Stimulated activated CD4-positive, alpha-beta T cell treated with anti-CD3 and anti-CD28 coated beads, Interleukin-4, amount 100 ng/mL, for 4 hours (primary cell): ENCODE data around the gene GPHN.
"Not testable (repeated sequence)": the region's sequence is repeated elsewhere in the genome, so short reads cannot be mapped to it uniquely, and the experiment has no call there.

ENCODE experiments used
- DNase-seq, 2 experiments: peaks; one replicate each; pipeline ENCODE4 v3.0.0-alpha.2; 2020

The GPHN gene

DNA sequence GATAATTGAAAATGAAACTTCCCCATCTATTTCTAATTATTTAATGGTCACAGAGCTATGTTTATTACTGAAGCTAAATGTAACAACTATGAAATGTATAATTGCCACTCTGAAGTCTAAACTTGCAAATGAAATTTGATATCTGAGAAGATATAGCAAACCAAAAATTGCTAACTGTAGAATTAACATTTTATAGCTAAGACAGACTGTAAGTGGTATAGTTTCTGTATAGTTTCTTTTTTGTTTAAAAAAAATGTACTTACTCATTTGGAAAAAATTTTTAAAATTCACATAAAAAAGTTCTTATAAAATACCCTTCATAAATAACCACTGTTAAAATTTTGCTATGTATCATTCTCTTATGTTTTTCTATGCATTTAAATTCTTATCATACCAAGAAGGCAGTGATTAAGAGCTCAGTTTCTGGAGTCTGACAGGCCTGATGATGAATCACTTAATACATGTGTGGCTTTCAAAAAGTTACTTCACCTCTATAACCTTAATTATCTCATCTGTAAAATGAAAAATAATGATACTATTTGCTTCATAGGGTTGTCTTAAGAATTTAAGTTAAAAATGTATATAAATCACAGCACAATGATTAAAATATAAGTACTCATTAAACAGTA lies 466.6 kb downstream of the GPHN start:
- DNase-seq: no peak

DNA sequence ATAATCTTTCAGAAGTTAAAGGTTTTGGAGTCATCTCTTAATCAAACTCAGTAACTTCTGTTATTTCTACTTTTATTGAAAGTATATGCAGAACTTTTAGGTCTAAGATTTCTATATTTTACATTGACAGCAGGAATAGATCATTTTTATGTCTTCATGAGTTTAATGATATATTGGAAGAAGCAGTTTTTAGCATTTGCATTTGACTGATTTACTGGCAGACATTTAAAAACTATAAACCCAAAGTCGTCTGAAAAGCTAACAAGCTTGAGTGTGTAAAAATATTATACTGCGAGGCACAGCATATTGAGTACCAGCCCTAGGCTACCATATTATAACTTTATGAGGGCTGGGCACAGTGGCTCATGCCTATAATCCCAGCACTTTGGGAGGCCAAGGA lies 467.3 kb downstream of the GPHN start:
- DNase-seq: no peak

DNA sequence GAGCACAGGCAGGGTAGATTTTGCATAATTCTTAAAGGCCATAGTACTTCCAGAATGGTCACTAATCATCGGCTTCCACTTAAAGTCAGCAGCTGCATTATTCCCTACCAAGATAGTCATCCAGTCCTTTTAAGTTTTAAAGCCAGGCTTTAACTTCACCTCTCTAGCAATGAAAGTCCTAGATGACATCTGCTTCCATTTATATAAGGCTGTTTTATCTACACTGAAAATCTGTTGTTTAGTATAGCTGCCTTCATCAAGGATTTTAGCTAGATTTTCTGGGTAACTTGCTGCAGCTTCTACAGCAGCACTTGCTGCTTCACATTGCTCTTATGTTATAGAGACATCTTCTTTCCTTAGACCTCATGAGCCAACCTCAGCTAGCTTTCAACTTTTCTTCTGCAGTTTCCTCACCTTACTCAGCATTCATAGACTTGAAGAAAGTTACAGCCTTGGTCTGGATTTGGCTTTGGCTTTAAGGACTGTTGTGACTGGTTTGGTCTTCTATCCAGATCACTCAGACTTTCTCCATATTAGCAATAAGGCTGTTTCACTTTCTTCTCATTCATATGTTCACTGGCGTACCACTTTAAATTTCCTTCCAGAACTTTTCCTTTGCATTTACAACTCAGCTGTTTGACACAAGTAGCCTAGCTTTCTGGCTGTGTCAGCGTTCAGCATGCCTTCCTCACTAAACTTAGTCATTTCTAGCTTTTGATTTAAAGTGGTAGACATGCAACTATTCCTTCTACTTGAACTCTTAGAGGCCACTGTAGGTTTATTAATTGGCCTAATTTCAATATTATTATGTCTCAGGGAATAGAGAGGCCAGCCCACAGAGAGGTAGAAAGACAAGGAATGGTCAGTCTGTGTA lies 471.4 kb downstream of the GPHN start:
- no peak for DNase-seq

DNA sequence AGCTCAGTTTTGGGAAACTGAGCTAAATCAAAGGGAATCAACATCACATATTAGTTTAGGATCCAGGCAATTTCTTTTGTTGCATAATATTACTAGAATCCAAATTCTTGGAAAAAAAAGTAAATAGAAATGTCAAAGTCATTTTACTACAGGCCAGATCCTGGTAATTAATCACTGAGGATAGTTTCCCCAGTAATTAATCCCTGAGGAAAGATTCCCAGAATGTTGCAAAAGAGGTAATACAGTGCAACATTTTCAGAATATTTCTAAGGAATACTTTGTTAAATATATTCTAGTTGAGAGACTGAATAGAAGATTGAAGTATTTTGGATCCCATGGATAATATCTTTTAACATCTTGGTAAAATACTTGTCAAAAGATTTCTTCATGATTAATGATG lies 474.3 kb downstream of the GPHN start:
- no peak for DNase-seq

DNA sequence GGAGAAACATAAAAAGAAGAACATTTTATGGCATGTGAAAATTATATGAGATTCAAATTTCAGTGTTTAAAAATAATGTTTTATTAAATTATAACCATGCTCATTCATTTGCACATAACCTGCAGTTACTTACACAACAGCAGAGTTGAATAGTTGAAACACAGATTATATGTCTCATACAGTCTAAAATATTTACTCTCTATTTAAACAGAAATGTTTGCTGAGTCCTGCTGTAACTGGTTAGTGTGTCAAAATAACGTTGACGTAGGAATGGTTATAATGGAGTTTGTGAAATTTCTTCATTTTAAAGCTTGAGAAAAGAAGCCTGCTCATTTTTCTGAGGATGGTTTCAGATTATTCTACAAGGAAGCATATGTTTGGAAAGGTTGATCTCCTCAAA lies 484.8 kb downstream of the GPHN start:
- no peak for DNase-seq

DNA sequence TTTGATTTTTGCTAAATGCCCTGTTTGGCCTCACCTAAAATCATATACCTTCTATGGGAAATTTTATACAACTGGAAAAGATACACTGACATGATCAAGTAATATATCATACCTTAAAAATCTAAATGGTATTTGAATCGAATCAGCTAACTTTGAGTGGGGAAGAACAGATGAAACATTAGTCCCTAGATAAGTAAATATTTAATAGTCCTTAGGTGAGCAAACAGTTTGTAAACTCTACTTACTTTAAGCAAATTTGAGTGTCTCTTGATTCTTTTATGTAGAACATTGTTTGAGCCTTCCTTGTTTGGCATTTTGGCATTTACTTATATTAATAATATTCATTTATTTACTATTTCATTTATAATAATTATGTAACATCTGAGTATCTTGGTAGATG lies 485.6 kb downstream of the GPHN start:
- no peak for DNase-seq

DNA sequence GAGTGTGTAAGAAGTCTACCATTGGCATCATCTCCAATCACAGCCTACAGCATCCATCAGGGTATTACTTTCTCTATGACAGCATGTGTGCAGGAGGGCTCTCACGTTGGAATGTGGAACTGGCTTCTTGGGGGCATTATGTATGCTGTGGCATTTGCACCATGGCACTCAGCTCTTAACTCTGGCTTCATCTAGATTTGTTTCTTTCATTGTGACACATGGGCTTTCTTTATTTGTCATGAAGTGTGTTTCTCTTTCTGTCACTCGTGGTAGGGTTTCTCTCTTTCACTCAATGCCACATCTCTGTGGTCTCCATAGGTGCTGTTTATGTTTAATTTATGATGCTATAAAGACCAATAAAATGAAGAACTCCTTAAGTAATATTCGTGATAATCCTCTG lies 490.1 kb downstream of the GPHN start:
- no peak for DNase-seq

DNA sequence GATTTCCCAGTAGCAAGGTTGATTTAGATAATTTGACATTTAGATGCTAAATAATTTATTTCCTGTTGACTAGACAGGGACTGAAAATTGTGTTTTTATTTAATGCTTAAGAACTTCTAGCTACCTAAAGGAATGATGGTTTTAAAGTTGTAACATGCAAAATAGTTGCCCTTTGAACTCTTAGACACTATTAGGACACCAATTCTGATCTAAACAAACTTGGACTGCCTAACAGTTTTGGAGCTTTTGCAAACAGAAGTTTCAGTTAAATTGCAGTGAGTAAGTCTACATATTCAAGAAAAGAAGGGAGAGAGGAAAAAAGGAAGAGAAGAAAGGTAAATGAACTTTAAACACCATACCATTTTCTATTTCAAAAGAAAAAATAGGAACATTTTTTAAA lies 492.0 kb downstream of the GPHN start:
- no peak for DNase-seq

DNA sequence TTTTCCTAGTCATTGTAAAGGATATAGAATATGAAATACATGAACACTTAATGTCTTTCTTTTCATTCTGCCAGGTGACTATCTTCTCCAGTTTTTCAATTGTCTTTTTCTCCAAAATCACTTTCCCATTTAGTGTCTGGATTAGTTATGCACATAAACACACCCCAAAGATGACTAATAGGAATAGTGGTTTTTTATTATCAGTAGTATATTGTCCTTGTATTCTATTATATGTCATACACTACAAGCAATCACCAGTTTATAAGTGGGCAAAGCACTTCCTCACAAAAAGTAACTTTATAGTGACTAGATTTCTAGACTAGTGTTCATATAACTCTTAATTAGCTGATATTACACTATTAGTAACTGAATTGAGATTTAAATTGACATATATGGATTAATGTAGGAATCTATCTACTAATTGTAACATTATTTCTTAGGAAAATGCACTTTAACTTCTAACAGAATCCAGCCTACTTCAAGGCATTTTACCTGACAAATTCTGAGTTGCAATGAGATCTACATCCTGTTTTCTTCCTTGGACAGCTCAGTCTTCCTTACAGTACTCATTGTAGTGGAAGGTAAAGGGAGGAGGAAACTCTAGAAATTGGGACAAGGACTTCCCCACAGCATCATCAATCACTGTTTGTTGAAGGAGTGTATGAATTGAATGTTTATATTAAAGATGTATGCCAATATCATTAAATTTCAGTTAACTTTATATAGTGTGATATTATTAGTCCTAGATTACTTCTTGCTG lies 495.2 kb downstream of the GPHN start:
- no peak for DNase-seq

DNA sequence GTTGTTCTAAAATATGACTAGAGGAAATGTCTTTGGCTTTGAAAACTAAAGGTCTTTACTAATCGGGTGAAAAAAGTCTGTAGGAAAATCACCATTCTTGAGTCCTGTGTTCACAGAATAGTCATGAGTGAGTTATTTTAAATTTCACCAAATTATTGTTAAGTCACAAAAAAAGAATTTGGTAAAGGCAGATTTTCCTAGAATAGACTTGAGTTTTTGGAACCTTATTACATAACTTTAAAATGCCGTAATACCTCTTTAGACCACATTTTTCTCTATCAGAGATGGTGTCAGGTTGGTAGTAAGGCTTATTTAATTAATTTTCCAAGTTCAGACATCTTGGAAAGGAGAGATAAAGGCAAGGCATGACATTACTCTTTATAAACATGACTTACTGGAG lies 496.6 kb downstream of the GPHN start:
- no peak for DNase-seq

DNA sequence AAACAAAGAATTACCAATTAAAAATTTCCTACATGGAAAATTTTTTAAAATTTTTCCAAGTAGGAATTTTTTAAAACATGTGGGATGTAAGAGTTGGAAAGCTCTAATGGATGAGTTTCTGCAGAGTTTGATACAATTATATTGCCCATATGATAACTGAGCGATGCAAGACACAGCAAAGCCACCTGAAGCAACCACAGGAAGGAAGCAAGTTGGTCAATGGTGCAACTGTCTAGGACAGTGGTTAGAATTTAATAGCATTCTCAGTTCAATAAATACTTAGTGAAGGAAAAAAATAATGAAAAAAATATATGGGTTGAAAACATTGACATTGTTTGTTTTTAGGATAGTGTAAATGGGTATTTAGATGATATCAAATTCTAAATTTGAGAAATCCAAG lies 502.7 kb downstream of the GPHN start:
- DNase-seq: no peak

DNA sequence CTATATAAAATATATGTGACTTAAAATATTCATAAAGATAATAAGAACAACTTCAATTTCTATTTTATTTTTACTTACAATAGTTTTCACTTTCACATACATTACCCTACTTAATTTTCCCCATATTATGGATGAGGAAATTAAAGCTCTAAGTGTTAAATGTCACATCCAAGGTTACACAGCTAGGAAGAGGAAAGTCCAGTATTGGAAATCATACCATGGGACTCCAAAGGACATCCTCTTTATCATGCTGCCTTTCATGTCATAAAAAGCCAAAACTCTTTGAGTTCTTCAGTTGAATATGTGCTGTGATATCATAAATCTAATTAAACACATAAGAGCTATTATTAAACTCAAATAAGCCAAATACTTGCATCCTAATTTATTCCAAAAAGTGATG lies 508.9 kb downstream of the GPHN start:
- DNase-seq: no peak

DNA sequence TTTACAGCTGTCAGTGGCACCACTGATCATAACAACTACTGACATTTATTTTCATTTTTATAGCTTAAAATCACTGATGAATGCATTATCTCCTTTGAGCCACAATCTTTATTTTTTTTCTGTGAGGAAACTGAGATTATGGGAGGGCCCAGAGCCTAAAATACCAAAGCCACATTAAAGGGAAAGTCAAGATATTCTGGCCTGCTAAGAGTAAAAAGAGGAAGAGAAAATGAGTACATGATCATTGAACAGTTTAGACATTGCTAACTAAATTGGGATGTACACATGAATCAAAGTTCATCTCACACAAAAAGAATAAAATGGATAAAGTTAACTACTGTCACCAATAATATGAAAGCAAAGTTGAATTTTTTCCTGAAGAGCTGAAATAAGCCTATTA lies 510.8 kb downstream of the GPHN start:
- no peak for DNase-seq

DNA sequence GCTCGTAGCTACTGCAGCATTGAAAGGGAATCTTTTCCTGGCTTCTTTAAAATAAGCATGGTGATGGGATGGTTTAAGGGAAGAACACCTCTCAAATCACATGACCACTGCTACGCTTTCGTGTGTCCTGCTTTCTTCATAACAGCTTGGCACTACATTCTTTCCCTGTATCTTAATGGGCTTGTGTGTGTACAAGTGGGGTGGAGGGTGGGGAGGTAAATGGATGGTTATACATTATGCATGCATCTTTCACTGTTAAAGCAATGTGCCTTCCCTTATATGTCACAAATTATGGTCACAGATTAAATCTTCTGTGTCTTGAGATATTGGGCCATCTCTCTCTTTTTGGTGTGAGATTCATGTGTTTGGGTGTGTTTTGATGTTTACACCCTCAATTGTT lies 511.8 kb downstream of the GPHN start:
- no peak for DNase-seq

DNA sequence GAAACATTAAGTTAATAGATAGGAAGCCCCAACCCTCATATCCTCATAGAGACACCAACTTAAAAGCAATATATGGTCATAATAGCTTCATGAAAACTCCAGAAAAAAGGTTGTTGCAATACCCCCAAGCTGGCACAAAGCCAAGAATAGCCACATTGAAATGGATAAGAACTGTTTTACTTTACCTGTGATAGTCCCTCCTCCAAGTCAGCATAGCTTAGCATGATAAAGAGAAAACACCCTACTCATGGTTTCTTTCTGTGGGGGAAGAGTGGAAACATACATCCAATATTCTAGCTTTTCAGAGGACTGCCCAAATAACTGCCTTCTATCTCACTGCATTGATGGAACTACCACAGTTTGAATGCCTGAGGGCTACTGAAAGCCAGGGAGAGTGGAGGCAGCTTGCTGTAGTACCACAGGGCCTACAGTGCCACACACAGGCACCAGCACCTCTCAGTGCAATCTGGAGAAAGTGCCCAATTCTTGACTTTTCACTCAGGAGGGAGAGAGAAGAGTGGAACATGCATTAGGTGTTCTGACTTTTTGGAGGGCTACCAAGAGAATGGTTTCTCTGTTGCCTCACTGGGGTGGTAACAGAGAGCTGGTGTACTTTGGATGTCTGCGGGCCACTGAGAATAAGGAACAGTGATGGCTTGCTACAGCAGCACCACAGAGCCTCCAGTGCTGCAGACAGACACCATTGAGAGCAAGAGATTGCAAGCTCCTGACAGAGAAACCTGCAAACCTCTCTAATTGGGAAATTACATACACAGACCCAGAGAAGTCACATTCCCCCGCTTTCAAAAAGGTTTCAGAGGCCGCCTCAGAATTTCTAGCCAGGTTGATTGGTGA lies 524.2 kb downstream of the GPHN start:
- no peak for DNase-seq

DNA sequence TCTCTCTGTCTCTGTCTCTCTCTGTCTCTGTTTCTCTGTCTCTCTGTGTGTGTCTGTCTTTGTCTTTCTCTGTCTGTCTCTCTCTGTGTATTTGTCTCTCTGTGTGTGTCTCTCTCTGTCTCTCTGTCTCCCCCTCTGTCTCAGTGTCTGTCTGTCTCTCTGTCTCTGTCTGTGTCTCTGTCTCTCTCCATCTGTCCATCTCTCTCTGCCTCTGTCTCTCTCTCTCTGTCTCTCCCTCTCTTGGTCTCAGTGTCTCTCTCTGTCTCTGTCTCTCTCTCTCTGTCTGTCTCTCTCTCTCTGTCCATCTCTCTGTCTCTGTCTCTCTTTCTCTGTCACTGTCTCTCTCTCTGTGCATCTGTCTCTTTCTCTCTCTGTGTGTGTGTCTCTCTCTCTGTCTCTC lies 537.5 kb downstream of the GPHN start:
- no peak for DNase-seq

DNA sequence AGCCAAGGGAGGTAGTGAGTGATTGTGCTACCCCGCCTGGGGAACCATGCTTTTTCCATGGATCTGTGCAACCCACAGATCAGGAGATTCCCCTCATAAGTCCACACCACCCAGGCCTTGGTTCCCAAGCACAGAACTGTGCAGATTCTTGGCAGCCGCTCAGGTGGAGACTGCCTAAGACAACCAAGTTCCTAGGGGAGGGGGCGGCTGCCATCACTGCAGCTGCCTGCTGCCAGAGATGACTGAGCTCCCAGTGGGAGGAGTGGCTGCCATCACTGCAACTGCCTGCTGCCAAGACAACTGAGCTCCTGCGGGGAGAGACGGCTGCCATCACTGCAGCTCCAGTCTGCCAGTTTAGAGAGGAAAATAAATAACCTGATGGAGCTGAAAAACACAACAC lies 542.9 kb downstream of the GPHN start:
- no peak for DNase-seq

DNA sequence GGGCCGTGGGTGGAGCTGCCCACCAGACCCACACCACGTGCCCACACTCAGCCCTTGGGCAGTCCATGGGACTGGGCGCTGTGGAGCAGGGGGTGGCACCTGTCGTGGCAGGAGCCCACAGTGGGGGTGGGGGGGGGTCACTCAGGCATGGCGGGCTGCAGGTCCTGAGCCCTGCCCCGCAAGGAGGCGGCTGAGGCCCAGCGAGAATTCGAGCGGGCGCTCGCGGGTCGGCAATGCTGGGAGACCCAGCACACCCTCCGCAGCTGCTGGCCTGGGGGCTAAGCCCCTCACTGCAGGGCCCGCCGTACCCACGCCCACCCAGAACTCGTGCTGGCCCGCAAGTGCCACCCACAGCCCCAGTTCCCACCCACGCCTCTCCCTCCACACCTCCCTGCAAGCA lies 548.7 kb downstream of the GPHN start:
- no peak for DNase-seq

DNA sequence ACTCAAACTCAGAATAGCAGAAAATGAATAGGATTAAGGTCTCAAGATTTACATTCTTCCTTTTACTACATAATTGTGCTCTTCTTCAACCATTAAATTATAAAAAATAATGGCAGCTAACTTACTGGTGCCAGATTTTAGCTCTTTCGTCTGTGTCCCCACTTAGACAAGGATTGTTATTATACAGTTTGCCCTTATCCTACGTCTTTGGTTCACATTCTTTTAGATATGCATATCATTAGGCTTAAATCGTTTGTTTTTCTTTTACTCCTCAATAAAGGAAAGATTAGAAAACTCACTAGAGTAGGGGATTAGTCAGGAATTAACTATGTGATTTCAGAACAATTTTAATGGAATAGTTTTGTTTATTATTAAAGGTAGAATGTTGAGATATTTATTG lies 551.6 kb downstream of the GPHN start:
- DNase-seq: no peak

DNA sequence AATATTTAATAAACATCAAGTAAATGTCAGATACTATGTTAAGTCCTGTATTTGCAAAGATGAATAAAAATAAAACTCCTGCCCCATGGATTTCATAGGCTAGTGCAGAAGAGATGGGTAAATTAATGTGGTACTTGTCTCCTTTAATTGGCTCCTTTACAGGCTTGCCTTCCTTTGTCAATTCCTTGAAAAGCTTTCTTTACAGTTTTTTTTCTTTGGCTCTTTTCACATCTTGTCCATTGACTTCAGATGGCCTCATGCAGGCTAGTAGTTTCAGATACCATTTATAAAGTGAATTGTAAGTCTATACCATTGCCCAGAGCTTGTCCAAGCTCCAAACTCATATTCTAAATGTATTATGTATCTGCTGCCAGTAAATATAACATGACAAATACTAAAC lies 552.6 kb downstream of the GPHN start:
- DNase-seq: no peak

DNA sequence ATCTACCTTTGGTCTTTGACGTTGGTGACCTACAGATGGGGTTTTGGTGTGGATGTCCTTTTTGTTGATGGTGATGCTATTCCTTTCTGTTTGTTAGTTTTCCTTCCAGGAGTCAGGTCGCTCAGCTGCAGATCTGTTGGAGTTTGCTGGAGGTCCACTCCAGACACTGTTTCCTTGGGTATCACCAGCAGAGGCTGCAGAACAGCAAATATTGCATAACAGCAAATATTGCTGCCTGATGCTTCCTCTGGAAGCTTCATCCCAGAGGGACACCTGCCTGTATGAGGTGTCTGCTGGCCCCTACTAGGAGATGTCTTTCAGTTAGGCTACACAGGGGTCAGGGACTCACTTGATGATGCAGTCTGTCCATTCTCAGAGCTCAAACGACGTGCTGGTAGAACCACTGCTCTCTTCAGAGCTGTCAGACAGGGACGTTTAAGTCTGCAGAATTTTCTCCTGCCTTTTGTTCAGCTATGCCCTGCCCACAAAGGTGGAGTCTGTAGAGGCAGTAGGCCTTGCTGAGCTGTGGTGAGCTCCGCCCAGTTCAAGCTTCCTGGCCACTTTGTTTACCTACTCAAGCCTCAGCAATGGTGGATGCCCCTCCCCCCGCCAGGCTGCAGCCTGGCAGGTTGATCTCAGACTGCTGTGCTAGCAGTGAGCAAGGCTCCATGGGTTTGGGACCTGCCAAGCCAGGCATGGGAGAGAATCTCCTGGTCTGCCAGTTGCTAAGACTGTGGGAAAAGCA lies 559.3 kb downstream of the GPHN start:
- DNase-seq: not testable (repeated sequence)

DNA sequence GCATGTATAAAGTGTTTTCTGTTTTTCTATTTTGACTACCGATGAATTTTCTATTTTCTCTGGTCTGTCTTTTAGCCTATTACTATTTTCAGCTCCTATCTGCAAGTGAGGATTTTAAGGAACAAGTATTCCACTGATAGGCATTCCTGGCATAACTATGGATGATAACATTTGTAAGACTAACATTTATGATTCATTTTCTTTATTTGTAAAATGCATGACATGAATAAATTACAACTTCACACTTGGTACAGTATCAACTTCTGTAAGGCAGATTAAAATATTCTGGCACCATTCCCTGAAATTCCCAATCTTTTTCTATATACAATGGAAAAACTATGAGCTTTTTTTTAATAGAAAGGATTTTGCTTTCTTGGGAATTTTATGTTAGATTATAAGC lies 560.3 kb downstream of the GPHN start:
- DNase-seq: no peak
